GM19452 (cell line): ENCODE results near the gene GPBP1.
"Not testable (repeated sequence)": the region's sequence is repeated elsewhere in the genome, so short reads cannot be mapped to it uniquely, and the experiment has no call there.

ENCODE experiments used
- ATAC-seq: cut with Tn5 transposase; IDR thresholded peaks from one replicate; pipeline ENCODE4 v1.9.1; 2021; ENCODE audit not compliant: unreplicated experiment

Gene GPBP1

DNA sequence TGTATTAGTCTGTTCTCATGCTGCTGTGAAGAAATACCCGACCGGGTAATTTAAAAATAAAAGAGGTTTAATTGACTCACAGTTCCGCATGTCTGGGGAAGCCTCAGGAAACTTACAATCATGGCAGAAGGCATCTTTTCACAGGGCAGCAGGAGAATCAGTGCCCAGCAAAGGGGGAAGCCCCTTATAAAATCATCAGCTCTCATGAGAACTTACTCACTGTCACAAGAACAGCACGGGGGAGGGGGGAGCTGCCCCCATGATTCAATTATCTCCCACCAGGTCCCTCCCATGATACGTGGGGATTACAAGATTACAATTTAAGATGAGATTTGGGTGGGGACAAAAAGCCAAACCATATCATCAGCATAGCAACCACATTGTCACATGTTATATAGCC is 102.5 kb downstream of the GPBP1 start:
- no peak for ATAC-seq

DNA sequence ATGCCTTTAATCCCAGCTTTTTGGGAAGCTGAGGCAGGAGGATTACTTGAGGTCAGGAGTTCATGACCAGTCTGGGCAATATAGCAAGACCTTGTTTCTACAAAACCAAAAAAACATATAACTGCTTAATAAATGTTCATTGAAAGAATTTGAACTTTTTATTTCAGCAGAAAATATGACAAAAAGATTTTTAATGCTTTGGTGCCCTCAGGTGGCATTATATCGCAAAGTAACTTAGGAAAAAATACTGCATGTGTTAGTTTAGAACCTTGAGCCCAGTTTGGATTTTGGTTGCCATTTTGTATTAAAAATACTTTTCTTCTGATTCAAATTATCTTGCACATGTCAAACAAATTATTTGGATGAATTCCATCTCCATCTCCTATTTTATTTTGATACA is 103.2 kb downstream of the GPBP1 start:
- ATAC-seq, result no peak

DNA sequence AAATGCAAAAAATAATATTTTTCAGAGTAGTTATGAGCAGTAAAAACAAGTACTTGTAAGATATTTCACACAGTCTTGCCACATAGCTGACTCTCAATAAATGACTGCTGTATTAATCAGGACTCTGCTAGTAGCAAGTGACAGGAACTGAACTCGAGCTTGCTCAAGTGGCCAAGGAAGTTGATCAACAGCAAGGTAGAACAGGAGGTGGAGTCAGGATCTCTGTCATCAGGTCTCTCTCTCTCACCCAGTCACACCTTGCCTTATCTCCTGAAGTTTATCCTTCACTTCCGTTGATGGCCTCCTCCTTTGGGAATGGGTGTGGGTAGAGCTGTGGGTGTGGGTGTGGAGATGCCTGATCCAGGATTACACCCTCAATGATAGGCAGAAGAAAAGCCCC is 107.0 kb downstream of the GPBP1 start:
- ATAC-seq, result no peak

DNA sequence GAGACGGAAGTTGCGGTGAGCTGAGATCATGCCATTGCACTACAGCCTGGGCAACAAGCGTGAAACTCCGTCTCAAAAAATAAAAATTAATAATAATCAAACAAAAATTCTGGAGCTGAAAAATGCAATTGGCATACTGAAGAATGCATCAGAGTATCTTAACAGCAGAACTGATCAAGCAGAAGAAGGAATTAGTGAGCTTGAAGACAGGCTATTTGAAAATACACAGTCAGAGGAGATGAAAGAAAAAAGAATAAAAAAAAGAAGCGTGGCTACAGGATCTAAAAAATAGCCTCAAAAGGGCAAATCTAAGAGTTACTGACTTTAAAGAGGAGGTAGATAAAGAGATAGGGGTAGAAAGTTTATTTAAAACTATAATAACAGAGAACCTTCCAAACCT is 111.2 kb downstream of the GPBP1 start:
- not testable (repeated sequence) for ATAC-seq

DNA sequence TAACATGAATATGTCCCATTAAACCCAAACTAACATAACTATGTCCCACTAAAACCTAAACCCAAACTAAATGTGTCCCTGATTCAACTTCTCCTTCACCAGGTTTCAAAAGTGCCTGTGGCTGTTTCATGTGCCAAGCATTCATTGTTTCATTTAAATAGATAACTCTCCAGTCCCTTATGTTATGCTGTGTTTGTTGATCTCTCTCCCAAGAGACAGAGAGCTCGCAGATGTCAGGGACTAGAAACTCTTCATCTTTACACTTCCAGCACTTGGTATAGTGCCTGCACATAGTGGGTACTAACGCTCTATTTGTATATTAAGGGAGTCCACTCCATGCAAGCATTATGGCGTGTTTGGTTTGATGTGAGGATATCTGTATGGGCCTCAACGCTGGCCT is 118.0 kb downstream of the GPBP1 start:
- no peak for ATAC-seq

DNA sequence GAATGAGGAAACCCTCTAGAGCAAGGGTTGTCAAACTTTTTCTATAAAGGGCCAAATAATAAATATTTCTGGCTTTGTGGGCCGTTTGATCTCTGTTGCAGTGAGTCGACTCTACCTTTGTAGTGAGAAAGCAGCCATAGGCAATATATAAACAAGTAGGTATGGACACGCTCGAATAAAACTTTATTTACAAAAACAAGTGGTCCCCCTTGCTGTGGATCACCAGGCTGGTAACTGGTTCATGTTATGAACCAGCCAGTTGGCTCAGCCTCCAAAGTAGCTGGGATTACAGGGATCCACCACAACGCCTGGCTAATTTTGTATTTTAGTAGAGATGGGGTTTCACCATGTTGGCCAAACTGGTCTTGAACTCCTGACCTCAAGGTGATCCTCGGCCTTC is 118.5 kb downstream of the GPBP1 start:
- no peak for ATAC-seq

DNA sequence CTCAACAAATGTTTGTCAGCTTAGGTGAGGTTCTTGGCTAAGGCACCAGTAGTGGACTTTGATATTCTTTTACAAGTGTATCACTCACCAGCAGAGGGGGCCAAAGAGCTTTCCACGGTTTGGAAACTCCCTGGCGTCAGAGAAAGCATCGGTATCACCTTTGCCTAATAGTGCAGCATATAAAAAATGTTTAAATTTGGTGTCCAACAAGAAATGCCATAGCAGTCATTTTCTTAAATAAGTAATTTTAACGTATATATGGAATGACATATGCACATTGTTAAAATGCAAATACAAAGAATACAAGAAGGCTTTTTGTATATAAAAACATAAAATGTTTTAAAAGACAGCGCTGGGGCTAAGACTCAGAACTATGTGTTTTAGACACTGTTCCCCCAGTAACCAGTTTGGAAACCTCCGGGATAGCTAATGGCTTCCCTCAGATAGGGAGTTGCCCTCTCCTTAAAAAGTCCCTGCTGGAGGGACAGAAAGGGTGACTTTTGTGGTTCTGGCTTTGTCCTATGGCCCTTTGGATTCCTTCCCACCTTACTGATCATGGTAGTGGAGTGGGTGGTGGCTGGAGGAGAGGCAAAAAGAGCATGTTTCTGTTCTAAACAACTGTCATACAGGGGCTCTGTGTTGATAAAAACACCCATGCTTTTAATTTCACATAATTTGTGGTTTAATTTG is 124.6 kb downstream of the GPBP1 start:
- ATAC-seq, result peak; percentile 60

DNA sequence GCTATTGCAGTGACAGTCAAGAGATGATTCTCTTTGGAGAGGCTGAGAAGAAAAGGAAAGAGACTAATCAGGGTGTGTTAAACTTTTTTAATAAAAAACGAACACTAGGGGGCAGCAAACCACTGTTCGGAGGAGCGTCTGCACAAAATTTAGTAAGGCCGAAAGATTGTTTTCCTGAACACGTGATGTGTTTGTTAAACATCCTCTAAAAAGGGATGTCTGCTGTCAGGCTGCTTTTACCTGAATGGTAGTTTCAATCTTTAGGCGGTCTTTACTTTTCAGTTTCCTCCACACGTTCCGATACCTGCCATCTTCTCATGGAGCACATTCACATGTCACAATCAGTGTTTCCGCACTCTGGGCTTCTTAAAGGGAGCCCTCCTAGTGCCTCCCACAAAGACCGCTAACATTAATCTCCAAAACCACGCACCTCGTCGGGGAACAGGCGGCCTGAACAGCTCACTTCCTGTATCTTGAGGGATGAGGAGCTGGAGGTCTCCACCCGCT is 125.2 kb downstream of the GPBP1 start:
- no peak for ATAC-seq

DNA sequence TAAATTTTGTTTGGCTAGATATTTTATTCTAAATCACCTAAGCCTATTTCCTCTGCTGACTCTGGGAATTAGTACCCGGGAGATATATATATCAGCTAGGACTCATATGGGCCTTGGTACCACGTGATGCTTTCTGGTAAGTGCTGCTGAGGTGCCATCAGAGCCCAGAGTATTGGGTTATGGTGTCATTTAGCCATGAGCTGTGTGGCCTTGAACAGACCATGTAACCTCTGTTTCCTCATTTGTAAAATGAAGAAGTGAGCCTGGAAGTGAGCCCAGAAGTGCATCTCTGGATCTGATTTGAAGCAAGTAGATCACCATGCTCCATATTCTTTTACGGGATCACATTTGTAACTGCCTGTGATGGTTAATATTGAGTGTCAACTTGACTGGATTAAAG is 126.1 kb downstream of the GPBP1 start:
- no peak for ATAC-seq

DNA sequence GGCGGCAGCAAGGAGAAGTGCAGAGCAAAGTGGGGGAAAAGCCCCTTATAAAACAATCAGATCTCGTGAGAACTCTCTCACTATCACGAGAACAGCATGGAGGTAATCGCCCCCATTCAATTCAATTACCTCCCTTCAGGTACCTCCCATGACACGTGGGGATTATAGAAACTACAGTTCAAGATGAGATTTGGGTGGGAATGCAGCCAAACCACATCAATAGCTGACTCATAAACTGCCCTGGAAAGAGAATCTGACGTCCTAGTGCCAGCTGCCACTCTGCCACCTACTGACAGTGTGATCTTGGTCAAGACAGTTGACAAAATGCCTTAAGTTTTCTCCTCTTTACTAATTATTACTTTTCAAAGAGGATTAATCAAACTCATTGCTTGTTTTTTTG is 128.3 kb downstream of the GPBP1 start:
- ATAC-seq, result peak; percentile 40

DNA sequence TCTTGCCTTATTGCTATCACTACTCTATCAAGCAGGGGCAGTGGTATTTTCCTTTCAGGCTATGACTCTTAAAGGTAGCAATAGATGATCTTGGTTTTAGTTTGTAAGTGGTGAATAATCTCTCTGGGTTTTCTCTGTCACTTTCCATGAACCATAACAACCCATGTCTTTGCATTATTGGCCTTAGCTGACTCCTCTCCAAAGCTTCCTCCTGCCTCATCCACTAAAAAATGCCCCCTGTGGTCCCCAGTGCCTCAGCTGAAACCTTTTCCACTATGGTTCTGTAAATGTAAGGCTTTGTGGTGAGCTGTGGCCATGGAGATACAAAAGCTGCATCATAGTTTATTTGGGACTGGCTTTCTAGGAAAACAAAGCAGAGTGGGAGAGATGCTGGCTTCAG is 128.8 kb downstream of the GPBP1 start:
- ATAC-seq, result peak; percentile 22

DNA sequence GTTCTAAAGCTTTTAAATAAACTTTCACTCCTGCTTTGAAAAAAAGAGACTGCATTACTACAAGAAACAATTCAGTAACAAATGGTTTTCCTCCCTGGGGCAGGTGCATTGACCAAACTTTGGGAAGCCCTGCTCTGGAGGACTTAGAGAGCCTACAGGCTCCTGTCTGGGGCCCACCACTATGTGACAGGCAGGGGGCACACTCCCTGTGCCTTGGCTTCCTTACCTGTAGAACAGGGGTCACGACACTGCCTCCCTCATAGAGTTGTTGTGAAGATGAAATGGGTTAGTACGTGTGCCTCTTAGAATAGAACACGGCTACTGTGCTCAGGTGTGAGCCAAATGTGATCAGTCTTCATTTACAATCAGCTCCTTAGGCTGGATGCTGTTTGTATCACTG is 130.1 kb downstream of the GPBP1 start:
- ATAC-seq, result no peak

DNA sequence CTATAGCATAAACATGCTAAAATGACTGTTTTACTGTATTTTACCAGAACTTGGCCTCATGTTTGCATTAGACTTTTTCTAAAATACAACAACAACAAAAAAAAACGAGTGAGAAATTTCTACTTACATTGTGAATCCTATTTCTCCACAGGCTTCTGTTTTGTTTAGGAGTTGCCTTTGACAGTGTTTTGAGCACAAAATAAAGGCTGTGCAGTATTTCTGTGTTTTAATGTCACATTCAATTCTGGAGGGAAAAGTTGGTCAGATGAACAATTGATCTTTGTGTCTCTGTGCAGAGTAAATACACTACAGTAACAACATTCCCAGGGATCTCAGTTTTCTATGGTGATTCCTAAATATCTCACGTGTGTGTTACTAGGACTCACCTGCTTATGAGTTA is 131.1 kb downstream of the GPBP1 start:
- ATAC-seq, result no peak

DNA sequence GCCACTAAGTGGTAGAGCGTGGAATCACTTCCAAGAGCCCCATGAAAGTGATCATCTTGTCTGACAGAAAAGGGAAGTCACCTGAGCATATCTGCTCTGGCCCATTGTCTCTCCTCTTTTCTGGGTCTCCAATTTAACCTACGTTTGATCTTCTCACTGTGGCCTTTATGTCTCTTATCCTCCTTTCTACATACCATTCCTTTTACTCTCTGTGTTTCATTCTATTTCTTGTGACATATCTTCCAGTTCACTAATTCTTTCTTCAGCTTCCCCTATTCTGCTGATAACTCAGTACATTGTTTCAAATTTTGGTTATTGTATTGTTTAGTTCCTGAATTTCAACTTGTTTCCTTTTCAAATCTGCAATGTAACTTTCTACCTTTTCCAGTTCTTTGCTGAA is 132.5 kb downstream of the GPBP1 start:
- ATAC-seq, result no peak

DNA sequence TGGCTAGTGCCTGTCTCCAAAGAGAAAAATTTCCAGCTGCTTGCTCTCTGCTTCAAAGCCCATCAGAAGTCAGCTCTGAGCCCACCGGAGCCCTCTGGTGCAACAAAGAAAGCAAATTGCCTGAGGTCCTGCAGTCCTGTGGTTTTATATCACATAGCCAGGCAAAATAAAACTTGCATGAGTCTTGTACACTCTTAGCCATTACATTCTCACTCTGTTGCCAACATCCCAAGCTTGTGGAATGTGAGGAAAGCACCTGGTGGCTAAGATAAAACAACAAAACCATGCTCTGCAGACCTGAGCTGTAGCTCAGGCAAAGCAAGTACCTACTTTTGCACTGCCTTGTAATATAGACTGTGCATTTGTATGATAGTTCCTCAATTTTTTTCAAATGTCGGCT is 133.7 kb downstream of the GPBP1 start:
- ATAC-seq, result no peak

DNA sequence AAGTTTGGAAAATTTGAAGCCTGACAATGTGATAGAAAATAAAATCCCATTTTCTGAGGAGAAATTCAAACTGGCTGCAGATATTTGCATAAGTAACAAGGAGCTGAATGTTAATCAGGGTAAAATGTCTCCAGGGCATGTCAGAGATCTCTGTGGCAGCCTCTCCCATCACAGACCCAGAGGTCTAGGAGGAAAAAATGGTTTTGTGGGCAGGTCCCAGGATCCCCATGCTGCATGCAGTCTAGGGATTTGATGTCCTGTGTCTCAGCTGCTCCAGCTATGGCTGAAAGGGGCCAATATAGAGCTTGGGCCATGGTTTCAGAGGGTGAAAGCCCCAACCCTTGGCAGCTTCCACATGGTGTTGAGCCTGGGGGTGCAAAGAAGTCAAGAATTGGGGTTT is 135.2 kb downstream of the GPBP1 start:
- not testable (repeated sequence) for ATAC-seq

DNA sequence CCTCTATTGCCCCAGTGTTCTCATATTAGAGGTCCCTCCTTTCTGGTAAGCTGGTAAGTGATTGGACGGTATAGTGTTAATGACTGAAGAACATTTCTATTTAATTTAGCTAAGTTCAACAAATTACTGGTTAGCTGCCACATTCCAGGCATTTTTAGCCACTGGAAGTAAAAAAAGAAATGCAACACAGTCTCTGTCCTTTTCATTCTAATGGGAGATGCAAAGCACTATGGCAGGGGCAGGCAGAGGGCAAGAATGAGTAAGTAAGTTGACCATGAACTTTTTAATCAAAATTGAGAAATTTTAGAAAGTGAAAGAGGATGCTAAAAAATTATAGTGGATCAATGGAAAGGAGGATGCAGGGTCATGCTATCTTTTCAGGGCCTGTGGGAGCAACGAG is 137.4 kb downstream of the GPBP1 start:
- ATAC-seq, result no peak

DNA sequence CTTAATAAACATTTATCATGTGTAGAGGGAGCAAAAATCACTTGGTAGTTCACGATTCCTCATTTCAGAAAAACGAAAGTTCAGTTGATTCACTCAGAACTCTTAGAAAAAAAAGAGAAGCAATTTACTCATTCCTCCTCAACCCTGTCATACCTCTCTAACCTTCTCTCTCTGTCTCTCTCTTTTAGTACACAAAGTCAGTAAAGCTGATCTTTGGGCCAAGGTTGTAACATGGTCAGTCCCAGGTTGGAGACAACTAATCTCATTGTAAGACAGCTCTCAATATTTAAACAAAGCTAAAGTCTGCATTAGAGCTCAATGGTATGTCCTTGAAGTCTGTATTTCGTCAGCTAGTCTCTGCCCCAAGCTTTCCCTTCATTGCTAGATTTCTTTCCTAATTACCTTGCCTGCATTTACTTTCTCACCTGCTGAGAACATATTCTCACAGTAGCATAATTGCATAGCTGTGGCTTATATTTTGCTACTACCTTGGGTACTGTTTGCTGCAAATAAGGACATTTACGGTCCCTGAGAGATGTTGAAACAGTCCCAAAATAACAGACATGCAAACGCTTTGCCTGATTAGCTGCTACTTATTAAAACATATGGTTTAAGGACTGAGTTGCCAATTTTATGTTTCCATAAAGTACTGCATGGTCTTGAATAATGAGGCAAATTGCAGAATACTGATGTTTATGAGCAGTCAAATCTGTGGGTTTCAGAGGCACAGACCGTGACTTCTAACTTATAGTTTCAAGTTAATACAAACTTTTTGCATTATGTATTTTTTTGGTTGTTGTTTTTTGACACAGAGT is 138.3 kb downstream of the GPBP1 start:
- ATAC-seq, result no peak

DNA sequence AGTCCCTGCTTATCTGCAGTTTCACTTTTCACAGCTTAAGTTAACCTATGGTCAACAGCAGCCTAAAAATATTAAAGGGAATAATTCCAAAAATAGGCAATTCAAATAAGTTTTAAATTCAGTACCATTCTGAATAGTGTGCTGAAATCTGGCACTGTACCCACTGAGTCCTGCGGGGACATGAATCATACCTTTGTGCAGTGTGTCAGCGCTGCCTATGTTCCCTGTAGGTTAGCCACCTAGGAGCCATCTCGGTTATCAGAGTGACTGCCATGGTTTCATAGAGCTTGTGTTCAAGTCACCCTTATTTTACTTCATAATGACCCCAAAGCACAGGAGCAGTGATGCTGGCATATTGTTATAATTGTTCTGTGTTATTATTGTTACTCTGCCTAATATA is 139.9 kb downstream of the GPBP1 start:
- no peak for ATAC-seq
